Measurements from ENCODE around the gene NR2E3. TPM values are rescaled to one million over a fixed set of nuclear protein-coding genes. Genes with fewer than 3 reads are reported as not detected.

NR2E3 gene
- total and polyA plus RNA-seq, 2 of the 4 experiments (the other 2 are of a cell fraction), result under 0.01 to 0.29 TPM

DNA sequence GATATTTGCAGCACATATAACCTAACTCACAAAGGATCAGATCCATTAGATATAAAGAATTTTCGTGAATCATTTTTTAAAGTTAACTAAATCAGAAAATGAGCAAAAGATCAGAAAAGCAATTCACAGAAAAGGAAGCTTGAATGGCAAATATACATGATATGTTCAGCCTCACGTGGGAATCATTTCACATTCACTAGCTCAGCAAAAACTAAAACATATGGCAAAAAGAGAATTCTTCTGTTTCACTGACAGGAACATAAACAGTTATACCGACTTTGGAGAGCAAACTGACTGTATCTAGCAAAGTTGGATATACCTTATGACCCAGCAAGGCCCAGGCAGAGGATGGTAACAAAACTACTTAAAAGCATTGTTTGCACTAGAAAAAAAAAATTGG is 34.0 kb upstream of the NR2E3 start:
- no peak overlapping the region for H4K5ac ChIP-seq (ENCODE audit: low read depth, low read length)
- dilution Hi-C loops (cut with HindIII; ENCODE audit: low sequenced_read_pairs, unreplicated experiment) (no loop called here), in situ Hi-C loops (cut with MboI; ENCODE audit: low sequenced_read_pairs) (no loop called here), intact Hi-C loops (cut with micrococcal nuclease) (no loop called here)
- no peak for TF ChIP-seq MXI1 (IDR thresholded peaks at IDR 0.05; ENCODE audit: borderline replicate concordance, low read depth, low read length)
- TF ChIP-seq NFE2L2 (IDR thresholded peaks at IDR 0.05; ENCODE audit: low read depth, low read length), result no peak
- TF ChIP-seq, protein P1, sequence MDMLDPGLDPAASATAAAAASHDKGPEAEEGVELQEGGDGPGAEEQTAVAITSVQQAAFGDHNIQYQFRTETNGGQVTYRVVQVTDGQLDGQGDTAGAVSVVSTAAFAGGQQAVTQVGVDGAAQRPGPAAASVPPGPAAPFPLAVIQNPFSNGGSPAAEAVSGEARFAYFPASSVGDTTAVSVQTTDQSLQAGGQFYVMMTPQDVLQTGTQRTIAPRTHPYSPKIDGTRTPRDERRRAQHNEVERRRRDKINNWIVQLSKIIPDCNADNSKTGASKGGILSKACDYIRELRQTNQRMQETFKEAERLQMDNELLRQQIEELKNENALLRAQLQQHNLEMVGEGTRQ (IDR thresholded peaks at IDR 0.05; ENCODE audit: low read depth, low read length), result no peak
- peak; percentile 67; the same call in 1 of the 2 replicates for TF ChIP-seq MAFK (IDR thresholded peaks at IDR 0.05; ENCODE audit: low read depth, low read length)
- no peak for TF ChIP-seq CHD1 (IDR thresholded peaks at IDR 0.05; ENCODE audit: low read depth, low read length)
- TF ChIP-seq FOS (IDR thresholded peaks at IDR 0.05; ENCODE audit: low read depth, low read length), result no peak
- no peak for TF ChIP-seq BHLHE40 (IDR thresholded peaks at IDR 0.05; ENCODE audit: low read depth, low read length)
- no peak for TF ChIP-seq RAD21 (IDR thresholded peaks at IDR 0.05; ENCODE audit: low read length)
- no peak for DNase-seq
- H3K27me3 ChIP-seq (ENCODE audit: control insufficient read depth, insufficient read depth, low read length), result no peaks in the 10 kb centered on the region
- H2AK5ac ChIP-seq (ENCODE audit: low read depth, low read length), result no peak overlapping the region
- no TSS peak for BruUV-seq (replicated peaks)
- no peak overlapping the region for H3K4me3 ChIP-seq (ENCODE audit: insufficient read depth, low read depth, low read length)
- peak overlapping the region; percentile 11; the same call in 1 of the 2 replicates for H3K18ac ChIP-seq (ENCODE audit: low read depth, low read length)
- H3K4me1 ChIP-seq (ENCODE audit: control insufficient read depth, insufficient read depth, low read length), result peaks cover 12% of the 10 kb centered on the region
- no peak overlapping the region for H3K9ac ChIP-seq (ENCODE audit: low read depth, low read length)
- no peak overlapping the region for H2BK20ac ChIP-seq (ENCODE audit: low read depth, low read length)
- ATAC-seq (ENCODE audit: low read depth), result no peak
- no peak overlapping the region for H2AFZ ChIP-seq (replicated peaks; ENCODE audit: low read length, poor library complexity)
- no peak overlapping the region for H2BK120ac ChIP-seq (ENCODE audit: low read depth, low read length)
- H3K9me3 ChIP-seq (ENCODE audit: control insufficient read depth, insufficient read depth, low read length), result no peaks in the 10 kb centered on the region
- H3K9me1 ChIP-seq (ENCODE audit: insufficient read depth, low read length), result peaks cover 9% of the 10 kb centered on the region
- ChIA-PET CTCF (interaction anchor here (0.6 kb wide), 1 partner anchor 291 kb away, joined by 4 read pairs; no protein-coding TSS in a partner anchor), POLR2A (ENCODE audit: unreplicated experiment) (no interaction called here)
- no peak overlapping the region for H3K4me2 ChIP-seq (ENCODE audit: low read depth, low read length)
- peaks cover 22% of the 10 kb centered on the region for H3K36me3 ChIP-seq (ENCODE audit: control insufficient read depth, insufficient read depth, low read length)
- no peak overlapping the region for H3K56ac ChIP-seq (ENCODE audit: extremely low read depth, insufficient read depth, low read length)
- no CpG with 5 or more reads among the region's 3 CpGs for WGBS, 2 experiments (ENCODE audit: extremely low coverage in 2 of 2, insufficient read length in 1 of 2)
- H2AK9ac ChIP-seq (replicated peaks; ENCODE audit: low read depth, low read length, poor library complexity), result no peak overlapping the region
- H3K23ac ChIP-seq (ENCODE audit: low read depth, low read length), result no peak overlapping the region
- no peak overlapping the region for H2BK15ac ChIP-seq (ENCODE audit: low read depth, low read length)
- no peak overlapping the region for H3K14ac ChIP-seq (replicated peaks; ENCODE audit: low read depth, low read length)
- no peaks in the 10 kb centered on the region for H4K20me1 ChIP-seq (ENCODE audit: insufficient read depth, low read length)
- H3K27ac ChIP-seq (ENCODE audit: insufficient read depth, low read length), result no peak overlapping the region
- H3K4ac ChIP-seq (ENCODE audit: low read depth, low read length), result no peak overlapping the region
- H4K8ac ChIP-seq (ENCODE audit: low read depth in 2 of 2, low read length in 2 of 2), result no peak overlapping the region
- H3K79me1 ChIP-seq (ENCODE audit: low read depth in 1 of 2, low read length in 2 of 2), result no peaks in the 10 kb centered on the region
- H4K91ac ChIP-seq (ENCODE audit: insufficient read depth, low read depth, low read length), result no peak overlapping the region
- no peak overlapping the region for H2BK5ac ChIP-seq (ENCODE audit: low read depth, low read length, poor library complexity, severe bottlenecking)
